Mucosa of stomach (tissue), 1 donor: ENCODE measurements around the gene ST8SIA4.

Experiments
- H3K27me3 ChIP-seq: one replicate; pipeline ENCODE4 v1.7.0; 2013; ENCODE audit warnings: mild to moderate bottlenecking, low read length; ENCODE audit not compliant: control insufficient read depth, insufficient read depth
- H3K36me3 ChIP-seq: one replicate; pipeline ENCODE4 v1.7.0; 2013; ENCODE audit warnings: low read length; ENCODE audit not compliant: control insufficient read depth, insufficient read depth
- H3K4me1 ChIP-seq: one replicate; pipeline ENCODE4 v1.7.0; 2013; ENCODE audit warnings: mild to moderate bottlenecking, low read length; ENCODE audit not compliant: control insufficient read depth, insufficient read depth
- H3K4me3 ChIP-seq: one replicate; pipeline ENCODE4 v1.7.0; 2013; ENCODE audit warnings: low read length
- H3K9ac ChIP-seq: one replicate; pipeline ENCODE4 v1.7.0; 2013; ENCODE audit warnings: mild to moderate bottlenecking, low read length, moderate library complexity
- H3K9me3 ChIP-seq: one replicate; pipeline ENCODE4 v1.7.0; 2013; ENCODE audit warnings: mild to moderate bottlenecking, low read length, moderate library complexity; ENCODE audit not compliant: control insufficient read depth
- donor health status: Pancreatic carcinoma.

ST8SIA4 gene

GRCh38 chr5:100899675-100900074 lies 3.4 kb downstream of the ST8SIA4 start:
- no peaks in the 10 kb centered on the region for H3K36me3 ChIP-seq
- no peaks in the 10 kb centered on the region for H3K4me1 ChIP-seq
- no peak overlapping the region for H3K4me3 ChIP-seq
- H3K9ac ChIP-seq = no peak overlapping the region
- no peaks in the 10 kb centered on the region for H3K9me3 ChIP-seq
- peaks cover 43% of the 10 kb centered on the region for H3K27me3 ChIP-seq

DNA sequence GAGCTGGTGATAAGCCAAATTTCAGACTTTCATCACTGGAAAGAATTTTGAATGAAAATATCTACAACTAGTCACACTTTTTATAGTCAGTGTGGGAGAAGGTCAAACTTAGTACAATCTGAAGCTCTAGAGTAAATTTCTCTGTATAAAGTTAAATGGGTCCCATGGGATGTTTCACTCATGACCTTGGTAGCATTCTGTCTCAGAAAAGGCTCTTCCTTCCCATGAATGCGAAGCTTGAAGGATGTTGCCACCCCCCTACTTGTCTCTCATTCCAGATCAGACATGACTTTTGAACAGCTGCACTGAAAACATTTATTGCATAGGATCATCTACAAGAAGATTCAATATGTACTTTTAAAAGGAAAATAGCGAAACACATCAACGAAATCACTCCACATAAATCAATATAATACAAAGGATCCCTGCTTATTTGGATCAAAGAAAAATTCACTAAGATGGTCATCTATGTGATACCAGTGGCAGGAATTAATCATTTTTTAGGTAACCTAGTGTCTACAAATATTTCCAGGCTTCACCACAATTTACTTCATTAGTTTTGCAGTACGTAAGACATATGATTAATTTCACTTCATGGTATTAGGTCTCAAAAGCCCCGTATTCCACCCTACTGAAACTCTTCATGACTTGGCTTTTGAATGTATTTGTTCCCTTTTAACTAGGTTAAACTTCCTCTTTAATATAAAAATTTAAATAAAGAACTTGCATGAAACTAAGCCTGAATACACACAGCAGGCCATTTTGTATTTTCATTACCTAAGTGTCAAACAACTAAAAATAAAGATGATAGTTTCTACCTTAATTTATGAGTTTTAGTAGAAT lies 4.4 kb downstream of the ST8SIA4 start:
- Histone ChIP-seq H3K27me3 (peaks cover 35% of the 10 kb centered on the region), H3K36me3 (no peaks in the 10 kb centered on the region), H3K4me3 (no peak overlapping the region), H3K9ac (no peak overlapping the region), H3K9me3 (no peaks in the 10 kb centered on the region), H3K4me1 (no peaks in the 10 kb centered on the region)

DNA sequence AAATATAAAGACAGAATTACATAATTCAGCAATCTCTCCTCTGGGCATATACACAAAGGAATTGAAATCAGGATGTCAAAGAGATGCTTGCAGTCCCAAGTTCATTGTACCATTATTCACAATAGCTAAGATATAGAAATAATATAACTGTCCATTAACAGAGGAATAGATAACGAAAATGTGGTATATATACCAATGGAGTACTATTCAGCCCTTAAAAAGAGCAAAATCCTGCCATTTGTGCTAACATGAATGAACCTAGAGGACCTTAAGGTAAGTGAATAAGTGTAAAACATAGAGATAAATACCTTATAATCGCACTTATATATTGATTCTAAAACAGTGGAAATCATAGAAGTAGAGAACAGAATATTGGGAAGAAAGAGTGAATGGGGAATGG lies 7.0 kb downstream of the ST8SIA4 start:
- Histone ChIP-seq H3K9ac (no peak overlapping the region), H3K36me3 (no peaks in the 10 kb centered on the region), H3K4me1 (no peaks in the 10 kb centered on the region), H3K4me3 (no peak overlapping the region), H3K9me3 (no peaks in the 10 kb centered on the region), H3K27me3 (peaks cover 11% of the 10 kb centered on the region)

GRCh38 chr5:100890461-100891008 lies 12.5 kb downstream of the ST8SIA4 start:
- no peak overlapping the region for H3K9ac ChIP-seq
- no peak overlapping the region for H3K4me3 ChIP-seq
- no peaks in the 10 kb centered on the region for H3K9me3 ChIP-seq
- no peaks in the 10 kb centered on the region for H3K36me3 ChIP-seq
- no peaks in the 10 kb centered on the region for H3K4me1 ChIP-seq
- no peaks in the 10 kb centered on the region for H3K27me3 ChIP-seq

GRCh38 chr5:100889896-100890295 lies 13.2 kb downstream of the ST8SIA4 start:
- Histone ChIP-seq H3K9ac (no peak overlapping the region), H3K36me3 (no peaks in the 10 kb centered on the region), H3K9me3 (no peaks in the 10 kb centered on the region), H3K4me3 (no peak overlapping the region), H3K27me3 (no peaks in the 10 kb centered on the region), H3K4me1 (no peaks in the 10 kb centered on the region)

DNA sequence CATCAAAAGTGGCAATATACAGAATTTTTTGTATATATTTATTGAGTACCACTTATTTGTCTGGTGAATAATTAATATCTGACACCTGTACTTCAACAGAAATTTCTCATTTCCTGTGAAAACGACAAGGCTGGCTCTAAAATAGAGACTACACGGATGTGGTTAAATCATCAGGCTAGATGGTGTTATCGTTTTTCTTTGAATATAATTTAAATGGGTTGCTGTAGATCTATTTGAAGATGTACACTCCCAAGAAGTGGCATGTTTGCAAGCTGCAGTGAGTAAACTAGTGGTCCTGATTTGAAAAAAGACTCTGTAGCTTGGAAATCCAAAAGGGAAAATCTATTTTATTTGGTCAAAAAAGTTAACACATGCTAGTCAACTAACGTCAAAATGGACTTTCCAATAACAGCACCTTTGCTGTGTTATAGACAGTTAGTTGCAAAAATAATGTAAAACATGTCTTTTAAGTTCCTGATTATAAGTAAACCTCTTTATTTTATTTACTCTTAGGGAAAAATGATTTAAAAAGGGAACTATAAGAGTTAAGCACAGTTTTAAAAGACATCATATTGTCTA lies 13.8 kb downstream of the ST8SIA4 start:
- Histone ChIP-seq H3K4me1 (no peaks in the 10 kb centered on the region), H3K9ac (no peak overlapping the region), H3K36me3 (no peaks in the 10 kb centered on the region), H3K9me3 (no peaks in the 10 kb centered on the region), H3K4me3 (no peak overlapping the region), H3K27me3 (no peaks in the 10 kb centered on the region)

DNA sequence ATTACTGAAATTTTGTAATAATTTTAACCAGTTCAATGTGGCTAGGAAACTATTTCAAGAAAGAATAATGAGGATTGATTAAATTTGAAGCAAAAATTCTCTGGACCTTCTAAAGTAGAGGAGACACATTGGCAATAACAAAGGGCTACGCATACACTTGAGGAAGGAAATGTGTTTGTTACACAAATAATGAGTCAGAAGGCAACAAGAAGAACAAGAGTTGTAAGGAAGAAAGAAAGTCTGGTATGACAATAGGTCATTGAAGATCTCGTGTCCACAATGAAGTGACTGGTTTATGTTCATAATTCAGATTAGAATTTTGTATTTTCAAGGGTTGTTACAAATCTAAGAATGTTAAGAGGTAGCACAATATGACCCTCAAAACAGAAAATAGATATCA lies 25.8 kb downstream of the ST8SIA4 start:
- Histone ChIP-seq H3K27me3 (no peaks in the 10 kb centered on the region), H3K9me3 (no peaks in the 10 kb centered on the region), H3K4me3 (no peak overlapping the region), H3K9ac (no peak overlapping the region), H3K4me1 (no peaks in the 10 kb centered on the region), H3K36me3 (no peaks in the 10 kb centered on the region)

- no peaks in the 10 kb centered on the region for H3K9me3 ChIP-seq
- no peaks in the 10 kb centered on the region for H3K27me3 ChIP-seq
- no peak overlapping the region for H3K4me3 ChIP-seq
- no peak overlapping the region for H3K9ac ChIP-seq
- H3K4me1 ChIP-seq = no peaks in the 10 kb centered on the region
- no peaks in the 10 kb centered on the region for H3K36me3 ChIP-seq
These were observed 30.5 kb downstream of the ST8SIA4 start for GRCh38 chr5:100872408-100873190.

- Histone ChIP-seq H3K36me3 (no peaks in the 10 kb centered on the region), H3K27me3 (no peaks in the 10 kb centered on the region), H3K4me3 (no peak overlapping the region), H3K9ac (no peak overlapping the region), H3K9me3 (no peaks in the 10 kb centered on the region), H3K4me1 (no peaks in the 10 kb centered on the region)
These were observed 36.0 kb downstream of the ST8SIA4 start for GRCh38 chr5:100867039-100867562.

DNA sequence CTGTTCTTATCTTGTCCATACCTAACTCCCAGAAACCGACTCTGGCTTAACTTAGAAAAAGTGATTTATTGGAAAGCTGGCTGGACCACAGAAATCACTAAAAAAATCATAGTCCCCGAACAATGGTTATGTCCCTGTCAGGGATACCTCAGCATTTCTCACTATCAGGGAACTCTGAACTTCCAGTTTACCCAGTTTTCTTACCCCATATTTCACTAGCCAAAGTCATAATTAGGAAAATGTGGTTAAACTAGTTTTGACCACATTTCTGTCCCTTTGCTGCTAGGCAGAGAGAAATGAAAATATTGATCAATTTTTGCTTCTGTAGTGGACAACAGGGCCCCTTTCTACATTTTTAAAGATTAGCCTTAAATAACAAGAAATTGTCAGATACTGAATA lies 38.2 kb downstream of the ST8SIA4 start:
- H3K27me3 ChIP-seq = no peaks in the 10 kb centered on the region

GRCh38 chr5:100863739-100864138 lies 39.3 kb downstream of the ST8SIA4 start:
- Histone ChIP-seq H3K9me3 (no peaks in the 10 kb centered on the region), H3K4me3 (no peak overlapping the region), H3K9ac (no peak overlapping the region), H3K36me3 (no peaks in the 10 kb centered on the region), H3K27me3 (no peaks in the 10 kb centered on the region), H3K4me1 (no peaks in the 10 kb centered on the region)

More for the DNA sequence above, 38.2 kb downstream of the ST8SIA4 start:
- Histone ChIP-seq H3K4me3 (no peak overlapping the region), H3K36me3 (no peaks in the 10 kb centered on the region), H3K9me3 (no peaks in the 10 kb centered on the region), H3K4me1 (no peaks in the 10 kb centered on the region), H3K9ac (no peak overlapping the region)

DNA sequence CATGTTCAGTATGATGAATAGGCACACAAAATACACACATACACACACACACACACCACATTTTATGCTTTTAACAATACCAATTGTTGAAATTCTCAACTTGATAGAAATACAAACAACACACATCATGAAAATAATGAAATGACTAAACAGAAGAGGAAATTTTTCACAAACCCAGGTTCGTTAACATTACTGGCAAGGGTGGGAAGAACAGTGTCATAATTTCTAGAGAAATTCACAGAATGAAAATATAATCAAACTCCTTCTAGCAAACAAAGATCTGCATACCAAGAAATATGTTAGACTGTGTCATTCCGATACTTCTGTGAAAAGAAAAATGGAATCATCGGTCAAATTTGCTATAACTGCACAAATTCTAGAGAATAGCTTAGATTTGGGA lies 41.9 kb downstream of the ST8SIA4 start:
- Histone ChIP-seq H3K4me1 (no peaks in the 10 kb centered on the region), H3K9me3 (no peaks in the 10 kb centered on the region), H3K36me3 (no peaks in the 10 kb centered on the region), H3K4me3 (no peak overlapping the region), H3K27me3 (no peaks in the 10 kb centered on the region), H3K9ac (no peak overlapping the region)
